Fibroblast of lung (primary cell): Measurements from ENCODE around the gene WWC1.

Experiments
- EZH2 ChIP-seq: IDR thresholded peaks from 2 replicates; pipeline ENCODE4 v1.5.1; 2012; ENCODE audit warnings: low read length, control low read depth, mild to moderate bottlenecking; ENCODE audit errors: missing control alignments
- TF ChIP-seq, protein P1 (sequence below), 2 donors: IDR thresholded peaks in 1 of 2; conservative IDR thresholded peaks in 1 of 2; 1 replicate in 1 of 2; 2 replicates in 1 of 2; pipeline ENCODE4 v1.5.1; 2011 to 2012; ENCODE audit warnings: low read length in 2 of 2, control low read depth in 1 of 2, inconsistent platforms in 1 of 2, low read depth in 1 of 2, mild to moderate bottlenecking in 1 of 2

DNA sequence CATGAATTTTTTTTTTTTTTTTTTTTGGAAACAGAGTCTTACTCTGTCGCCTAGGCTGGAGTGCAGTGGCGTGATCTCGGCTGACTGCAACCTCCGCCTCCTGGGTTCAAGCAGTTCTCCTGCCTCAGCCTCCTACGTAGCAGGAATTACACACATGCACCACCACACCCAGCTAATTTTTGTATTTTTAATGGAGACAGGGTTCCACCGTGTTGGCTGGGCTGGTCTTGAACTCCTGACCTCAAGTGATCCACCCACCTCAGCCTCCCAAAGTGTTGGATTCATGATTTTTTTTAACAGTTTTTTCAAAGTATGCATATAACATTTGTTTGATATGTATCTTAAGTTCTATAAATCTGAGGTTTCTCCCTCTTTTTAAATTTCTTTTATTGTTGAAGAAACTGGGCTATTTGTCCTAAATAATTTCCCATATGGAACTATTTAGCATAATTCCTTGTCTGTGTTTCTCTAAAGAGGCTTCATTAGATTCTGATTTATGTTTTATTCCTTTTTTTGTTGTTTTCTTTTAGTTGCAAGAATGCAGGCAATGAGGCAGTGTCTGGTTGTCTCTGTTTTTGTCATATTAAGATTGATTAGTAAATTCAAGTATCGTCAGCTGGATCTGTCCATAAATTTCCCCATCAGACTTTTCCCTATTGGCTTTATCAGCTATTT, 211.3 kb downstream of the WWC1 start:
- TF ChIP-seq, protein P1, sequence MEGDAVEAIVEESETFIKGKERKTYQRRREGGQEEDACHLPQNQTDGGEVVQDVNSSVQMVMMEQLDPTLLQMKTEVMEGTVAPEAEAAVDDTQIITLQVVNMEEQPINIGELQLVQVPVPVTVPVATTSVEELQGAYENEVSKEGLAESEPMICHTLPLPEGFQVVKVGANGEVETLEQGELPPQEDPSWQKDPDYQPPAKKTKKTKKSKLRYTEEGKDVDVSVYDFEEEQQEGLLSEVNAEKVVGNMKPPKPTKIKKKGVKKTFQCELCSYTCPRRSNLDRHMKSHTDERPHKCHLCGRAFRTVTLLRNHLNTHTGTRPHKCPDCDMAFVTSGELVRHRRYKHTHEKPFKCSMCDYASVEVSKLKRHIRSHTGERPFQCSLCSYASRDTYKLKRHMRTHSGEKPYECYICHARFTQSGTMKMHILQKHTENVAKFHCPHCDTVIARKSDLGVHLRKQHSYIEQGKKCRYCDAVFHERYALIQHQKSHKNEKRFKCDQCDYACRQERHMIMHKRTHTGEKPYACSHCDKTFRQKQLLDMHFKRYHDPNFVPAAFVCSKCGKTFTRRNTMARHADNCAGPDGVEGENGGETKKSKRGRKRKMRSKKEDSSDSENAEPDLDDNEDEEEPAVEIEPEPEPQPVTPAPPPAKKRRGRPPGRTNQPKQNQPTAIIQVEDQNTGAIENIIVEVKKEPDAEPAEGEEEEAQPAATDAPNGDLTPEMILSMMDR (conservative IDR thresholded peaks at IDR 0.05 in 1 of 2, IDR thresholded peaks at IDR 0.05 in 1 of 2; ENCODE audit: low read depth in 1 of 2, low read length in 2 of 2), result no peak
- no peak for TF ChIP-seq EZH2
